Tibial nerve (tissue), 4 donors: ENCODE results near the gene GRP. TPM values are rescaled to one million over a fixed set of nuclear protein-coding genes. Genes with fewer than 3 reads are reported as not detected.

Source experiments
- DNase-seq, 2 donors: peaks; one replicate each; pipeline ENCODE4 v3.0.0-alpha.2; 2019; ENCODE audit warnings: low spot score in 2 of 2
- H3K27ac ChIP-seq, 4 donors: fragments of 200-600 bp; sonication (generic) in 3 of 4; one replicate each; pipeline ENCODE4 v1.5.1; 2017 to 2019; ENCODE audit warnings: mild to moderate bottlenecking in 1 of 4
- H3K27me3 ChIP-seq, 2 donors: fragments of 200-600 bp; sonication (generic) in 1 of 2; one replicate each; pipeline versions ENCODE4 v1.5.1 to v1.6.0; 2017 to 2019
- H3K36me3 ChIP-seq, 3 donors: fragments of 200-600 bp; sonication (generic); one replicate each; pipeline ENCODE4 v1.5.1; 2018 to 2019
- H3K4me1 ChIP-seq, 4 donors: fragments of 200-600 bp; sonication (generic) in 3 of 4; one replicate each; pipeline ENCODE4 v1.5.1; 2017 to 2019
- H3K4me3 ChIP-seq, 4 donors: fragments of 200-600 bp; sonication (generic) in 3 of 4; one replicate each; pipeline ENCODE4 v1.5.1; 2017 to 2019; ENCODE audit warnings: mild to moderate bottlenecking in 1 of 4, moderate library complexity in 1 of 4
- H3K9me3 ChIP-seq, 4 donors: fragments of 200-600 bp; sonication (generic) in 3 of 4; one replicate each; pipeline ENCODE4 v1.5.1; 2017 to 2019
- EP300 ChIP-seq, 2 donors: sonication (generic); formaldehyde crosslinking; IDR thresholded peaks; one replicate each; pipeline ENCODE4 v1.6.1; 2017; ENCODE audit warnings: antibody characterized with exemption in 2 of 2, mild to moderate bottlenecking in 1 of 2
- POLR2A ChIP-seq, 2 donors: fragments of 450-650 bp; IDR thresholded peaks; one replicate each; pipeline ENCODE4 v1.6.1; 2017; ENCODE audit warnings: antibody characterized with exemption in 2 of 2, mild to moderate bottlenecking in 2 of 2, moderate library complexity in 2 of 2
- WGBS, 2 donors: methylation state at CpG; one replicate each; pipeline ENCODE4 v1.1.5; 2018; 5-methylcytosine and 5-hydroxymethylcytosine counted together
- total RNA-seq, 4 donors: library from RNA; depleted of rRNA; stranded (reverse); fragments of >200 nt; gene quantifications; one replicate each; pipeline ENCODE4 v1.1.0, GENCODE V29; 2016
- TF ChIP-seq, protein P1 (sequence below), 5 experiments: fragments of 200-600 bp in 3 of 5; fragments of 450-650 bp in 2 of 5; sonication (generic) in 3 of 5; IDR thresholded peaks; one replicate each; pipeline ENCODE4 v1.5.1; 2016 to 2019; ENCODE audit warnings: antibody characterized with exemption in 5 of 5, mild to moderate bottlenecking in 3 of 5, moderate library complexity in 2 of 5

The GRP gene
- total RNA-seq, 4 donors from 2014 or later, result not detected

DNA sequence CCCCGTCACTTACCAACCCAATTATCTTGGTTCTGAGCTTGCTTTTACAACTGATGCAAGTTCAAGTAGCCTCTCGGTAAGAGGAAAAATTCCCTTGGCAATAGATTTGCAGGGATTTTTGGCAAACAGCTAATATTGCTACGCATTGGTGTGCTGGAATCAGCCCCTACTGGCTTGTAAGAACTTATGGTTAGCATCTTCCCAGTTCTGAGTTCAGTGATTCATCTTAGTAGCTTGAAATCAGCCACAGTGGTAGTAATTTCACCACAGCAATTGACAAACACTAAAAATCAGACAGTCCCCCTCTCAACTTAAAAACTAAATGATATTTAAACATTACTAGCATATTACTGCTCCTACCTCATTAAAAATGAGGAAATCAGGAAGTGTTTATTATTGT is 59.2 kb downstream of the GRP start:
- no peaks in the 10 kb centered on the region for H3K36me3 ChIP-seq
- H3K4me1 ChIP-seq, result peaks cover 0 to under 1% (median 0%) of the 10 kb centered on the region in 4 donors
- DNase-seq, result no peak
- TF ChIP-seq POLR2A (IDR thresholded peaks at IDR 0.05) (no peak), EP300 (IDR thresholded peaks at IDR 0.05) (no peak)
- TF ChIP-seq, protein P1, sequence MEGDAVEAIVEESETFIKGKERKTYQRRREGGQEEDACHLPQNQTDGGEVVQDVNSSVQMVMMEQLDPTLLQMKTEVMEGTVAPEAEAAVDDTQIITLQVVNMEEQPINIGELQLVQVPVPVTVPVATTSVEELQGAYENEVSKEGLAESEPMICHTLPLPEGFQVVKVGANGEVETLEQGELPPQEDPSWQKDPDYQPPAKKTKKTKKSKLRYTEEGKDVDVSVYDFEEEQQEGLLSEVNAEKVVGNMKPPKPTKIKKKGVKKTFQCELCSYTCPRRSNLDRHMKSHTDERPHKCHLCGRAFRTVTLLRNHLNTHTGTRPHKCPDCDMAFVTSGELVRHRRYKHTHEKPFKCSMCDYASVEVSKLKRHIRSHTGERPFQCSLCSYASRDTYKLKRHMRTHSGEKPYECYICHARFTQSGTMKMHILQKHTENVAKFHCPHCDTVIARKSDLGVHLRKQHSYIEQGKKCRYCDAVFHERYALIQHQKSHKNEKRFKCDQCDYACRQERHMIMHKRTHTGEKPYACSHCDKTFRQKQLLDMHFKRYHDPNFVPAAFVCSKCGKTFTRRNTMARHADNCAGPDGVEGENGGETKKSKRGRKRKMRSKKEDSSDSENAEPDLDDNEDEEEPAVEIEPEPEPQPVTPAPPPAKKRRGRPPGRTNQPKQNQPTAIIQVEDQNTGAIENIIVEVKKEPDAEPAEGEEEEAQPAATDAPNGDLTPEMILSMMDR (IDR thresholded peaks at IDR 0.05), result no peak
- no peak overlapping the region for H3K27ac ChIP-seq
- 61 to 72% methylated on average over 3 of the region's 3 CpGs for WGBS, 2 donors
- H3K9me3 ChIP-seq, result no peaks in the 10 kb centered on the region
- peaks cover 0 to 51% of the 10 kb centered on the region in 2 donors for H3K27me3 ChIP-seq
- no peak overlapping the region for H3K4me3 ChIP-seq

DNA sequence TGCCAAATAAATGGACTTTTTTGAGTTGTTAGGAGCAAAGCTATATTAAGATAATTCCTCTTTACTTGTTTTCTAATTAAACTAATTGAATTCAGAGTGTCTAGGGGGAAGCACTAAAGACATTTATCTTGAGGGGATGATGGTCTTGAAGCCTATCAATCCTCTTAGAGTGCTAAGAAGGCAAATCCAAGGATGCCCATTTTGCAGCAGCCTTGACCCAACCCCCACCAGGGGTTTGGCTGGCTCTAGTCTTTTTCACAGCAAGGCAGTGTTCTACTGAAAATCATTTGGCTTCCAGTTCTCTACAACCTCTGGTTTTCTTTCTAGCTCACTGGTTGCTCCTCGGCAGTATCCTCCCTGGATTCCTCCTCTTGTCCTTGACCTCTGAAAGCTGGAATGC is 59.8 kb downstream of the GRP start:
- H3K4me1 ChIP-seq, result no peaks in the 10 kb centered on the region
- DNase-seq, result no peak
- H3K36me3 ChIP-seq, result no peaks in the 10 kb centered on the region
- WGBS, 2 donors, result 31 to 39% methylated on average over 1 of the region's 1 CpG
- H3K4me3 ChIP-seq, result no peak overlapping the region
- H3K27ac ChIP-seq, result no peak overlapping the region
- H3K27me3 ChIP-seq, result peaks cover 0 to 46% of the 10 kb centered on the region in 2 donors
- no peak for TF ChIP-seq POLR2A (IDR thresholded peaks at IDR 0.05)
- TF ChIP-seq, protein P1 (IDR thresholded peaks at IDR 0.05), result no peak
- TF ChIP-seq EP300 (IDR thresholded peaks at IDR 0.05), result no peak
- H3K9me3 ChIP-seq, result no peaks in the 10 kb centered on the region

Other genes starting within 250 kb of the GRP start
- gene SEC11C, start 80.3 kb upstream of the GRP start, total RNA-seq, result 10 to 100 TPM; 12.2 to 36.7 (median 30.2) TPM
- gene RAX, start 53.3 kb downstream of the GRP start, total RNA-seq, result not detected
- gene CPLX4, start 98.5 kb downstream of the GRP start, total RNA-seq, result not detected
- gene LMAN1, start 139.1 kb downstream of the GRP start, total RNA-seq, result 10 to 100 TPM; 61.5 to 83.7 (median 69.8) TPM